Measurements from ENCODE around the gene DLEC1.

DLEC1 gene

DNA sequence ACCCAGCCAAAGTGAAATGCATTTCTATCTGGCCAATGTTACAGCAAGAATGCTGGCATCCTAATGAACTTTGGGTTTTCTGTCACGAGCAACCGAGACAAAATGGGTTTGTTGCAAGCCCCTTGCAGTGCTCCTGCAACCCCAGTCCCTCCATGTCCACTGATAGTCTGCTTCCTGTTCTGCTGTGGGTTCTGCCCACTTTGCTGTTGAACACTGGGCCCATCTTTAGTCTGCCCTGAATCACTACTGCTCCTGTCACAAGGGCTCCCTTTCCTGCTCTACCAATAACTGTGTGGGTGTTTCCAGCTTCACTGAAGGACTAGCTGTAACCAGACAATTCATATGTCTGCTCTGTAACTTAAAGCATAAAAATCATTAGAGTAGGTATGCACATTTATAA lies 113.6 kb downstream of the DLEC1 start:
- Histone ChIP-seq H3K4me1 (ENCODE audit: insufficient read depth, low read length, poor library complexity, severe bottlenecking) (peaks cover 9% of the 10 kb centered on the region), H2AFZ (ENCODE audit: low read length) (no peak overlapping the region), H3K9me2 (replicated peaks; ENCODE audit: low read depth, low read length) (no peaks in the 10 kb centered on the region), H3K9me3 (ENCODE audit: insufficient read depth, low read depth, low read length) (no peaks in the 10 kb centered on the region), H3F3A (ENCODE audit: low read depth) (no peaks in the 10 kb centered on the region), H3K79me2 (ENCODE audit: insufficient read depth, low read length) (no peaks in the 10 kb centered on the region), H3K4me2 (ENCODE audit: low read depth, low read length, poor library complexity, severe bottlenecking) (no peak overlapping the region), H4K20me1 (ENCODE audit: insufficient read depth, low read length, poor library complexity, severe bottlenecking) (no peaks in the 10 kb centered on the region), H3K27me3 (ENCODE audit: insufficient read depth, low read length, poor library complexity, severe bottlenecking) (no peaks in the 10 kb centered on the region), H3K36me3 (ENCODE audit: insufficient read depth, low read length) (no peaks in the 10 kb centered on the region), H3K4me3 (ENCODE audit: low read length, poor library complexity, severe bottlenecking) (no peak overlapping the region), H3K9ac (ENCODE audit: low read depth, low read length, poor library complexity, severe bottlenecking) (no peak overlapping the region)
- TF ChIP-seq EZH2phosphoT487 (IDR thresholded peaks at IDR 0.05; ENCODE audit: borderline replicate concordance) = no peak
- TF ChIP-seq, protein P1, sequence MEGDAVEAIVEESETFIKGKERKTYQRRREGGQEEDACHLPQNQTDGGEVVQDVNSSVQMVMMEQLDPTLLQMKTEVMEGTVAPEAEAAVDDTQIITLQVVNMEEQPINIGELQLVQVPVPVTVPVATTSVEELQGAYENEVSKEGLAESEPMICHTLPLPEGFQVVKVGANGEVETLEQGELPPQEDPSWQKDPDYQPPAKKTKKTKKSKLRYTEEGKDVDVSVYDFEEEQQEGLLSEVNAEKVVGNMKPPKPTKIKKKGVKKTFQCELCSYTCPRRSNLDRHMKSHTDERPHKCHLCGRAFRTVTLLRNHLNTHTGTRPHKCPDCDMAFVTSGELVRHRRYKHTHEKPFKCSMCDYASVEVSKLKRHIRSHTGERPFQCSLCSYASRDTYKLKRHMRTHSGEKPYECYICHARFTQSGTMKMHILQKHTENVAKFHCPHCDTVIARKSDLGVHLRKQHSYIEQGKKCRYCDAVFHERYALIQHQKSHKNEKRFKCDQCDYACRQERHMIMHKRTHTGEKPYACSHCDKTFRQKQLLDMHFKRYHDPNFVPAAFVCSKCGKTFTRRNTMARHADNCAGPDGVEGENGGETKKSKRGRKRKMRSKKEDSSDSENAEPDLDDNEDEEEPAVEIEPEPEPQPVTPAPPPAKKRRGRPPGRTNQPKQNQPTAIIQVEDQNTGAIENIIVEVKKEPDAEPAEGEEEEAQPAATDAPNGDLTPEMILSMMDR (conservative IDR thresholded peaks at IDR 0.05; ENCODE audit: low read length) = no peak

GRCh38 chr3:38153221-38153620 lies 114.2 kb downstream of the DLEC1 start:
- TF ChIP-seq EZH2phosphoT487 (IDR thresholded peaks at IDR 0.05; ENCODE audit: borderline replicate concordance) = no peak
- TF ChIP-seq, protein P1 (conservative IDR thresholded peaks at IDR 0.05; ENCODE audit: low read length) = no peak
- no peak overlapping the region for H3K4me2 ChIP-seq (ENCODE audit: low read depth, low read length, poor library complexity, severe bottlenecking)
- H2AFZ ChIP-seq (ENCODE audit: low read length) = no peak overlapping the region
- no peaks in the 10 kb centered on the region for H3K9me2 ChIP-seq (replicated peaks; ENCODE audit: low read depth, low read length)
- H3K9ac ChIP-seq (ENCODE audit: low read depth, low read length, poor library complexity, severe bottlenecking) = no peak overlapping the region
- no peaks in the 10 kb centered on the region for H3K27me3 ChIP-seq (ENCODE audit: insufficient read depth, low read length, poor library complexity, severe bottlenecking)
- H3K79me2 ChIP-seq (ENCODE audit: insufficient read depth, low read length) = no peaks in the 10 kb centered on the region
- no peak overlapping the region for H3K4me3 ChIP-seq (ENCODE audit: low read length, poor library complexity, severe bottlenecking)
- H3K36me3 ChIP-seq (ENCODE audit: insufficient read depth, low read length) = no peaks in the 10 kb centered on the region
- H3K4me1 ChIP-seq (ENCODE audit: insufficient read depth, low read length, poor library complexity, severe bottlenecking) = peaks cover 9% of the 10 kb centered on the region
- no peaks in the 10 kb centered on the region for H3K9me3 ChIP-seq (ENCODE audit: insufficient read depth, low read depth, low read length)
- no peaks in the 10 kb centered on the region for H3F3A ChIP-seq (ENCODE audit: low read depth)
- no peaks in the 10 kb centered on the region for H4K20me1 ChIP-seq (ENCODE audit: insufficient read depth, low read length, poor library complexity, severe bottlenecking)

DNA sequence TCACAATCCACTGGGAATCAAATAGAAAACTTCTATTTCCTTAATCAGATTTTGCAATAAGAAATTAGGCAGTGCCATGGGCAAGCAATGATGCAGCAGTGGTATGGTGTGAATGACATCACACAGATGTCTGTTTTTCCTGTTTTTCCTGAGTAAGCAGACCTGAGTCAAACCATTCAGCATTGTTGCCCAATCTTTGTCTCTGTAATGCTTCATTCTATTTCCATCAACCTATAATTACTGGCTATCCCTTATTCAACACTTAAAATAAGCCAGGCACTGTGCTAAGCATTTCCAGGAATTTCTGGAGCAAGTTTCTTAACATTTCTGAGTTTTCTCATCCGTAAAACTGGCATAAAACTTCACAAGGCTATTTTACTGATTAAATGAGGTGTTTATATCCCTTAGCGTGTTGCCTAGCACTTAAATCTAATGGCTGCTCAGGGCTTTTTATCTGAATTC lies 115.1 kb downstream of the DLEC1 start:
- no peak overlapping the region for H3K9ac ChIP-seq (ENCODE audit: low read depth, low read length, poor library complexity, severe bottlenecking)
- TF ChIP-seq, protein P1 (conservative IDR thresholded peaks at IDR 0.05; ENCODE audit: low read length) = no peak
- TF ChIP-seq EZH2phosphoT487 (IDR thresholded peaks at IDR 0.05; ENCODE audit: borderline replicate concordance) = no peak
- no peaks in the 10 kb centered on the region for H3F3A ChIP-seq (ENCODE audit: low read depth)
- no peak overlapping the region for H3K4me2 ChIP-seq (ENCODE audit: low read depth, low read length, poor library complexity, severe bottlenecking)
- H3K36me3 ChIP-seq (ENCODE audit: insufficient read depth, low read length) = no peaks in the 10 kb centered on the region
- no peaks in the 10 kb centered on the region for H3K9me2 ChIP-seq (replicated peaks; ENCODE audit: low read depth, low read length)
- H3K4me1 ChIP-seq (ENCODE audit: insufficient read depth, low read length, poor library complexity, severe bottlenecking) = peaks cover 9% of the 10 kb centered on the region
- no peaks in the 10 kb centered on the region for H3K27me3 ChIP-seq (ENCODE audit: insufficient read depth, low read length, poor library complexity, severe bottlenecking)
- H3K79me2 ChIP-seq (ENCODE audit: insufficient read depth, low read length) = no peaks in the 10 kb centered on the region
- no peak overlapping the region for H3K4me3 ChIP-seq (ENCODE audit: low read length, poor library complexity, severe bottlenecking)
- H2AFZ ChIP-seq (ENCODE audit: low read length) = no peak overlapping the region
- H3K9me3 ChIP-seq (ENCODE audit: insufficient read depth, low read depth, low read length) = no peaks in the 10 kb centered on the region
- no peaks in the 10 kb centered on the region for H4K20me1 ChIP-seq (ENCODE audit: insufficient read depth, low read length, poor library complexity, severe bottlenecking)

All from Loucy (cell line).